ENCODE results near the gene MSH4. TPM values are rescaled to one million over a fixed set of nuclear protein-coding genes. Genes with fewer than 3 reads are reported as not detected.

The MSH4 gene
- total RNA-seq, 2 experiments from 2014 or later, result 0.73 to 0.80 TPM

GRCh38 chr1:75950176-75950575 lies 153.5 kb downstream of the MSH4 start:
- BruUV-seq (replicated peaks), result no TSS peak
- Histone ChIP-seq H3K79me2 (ENCODE audit: insufficient read depth, low read depth, low read length) (no peaks in the 10 kb centered on the region), H2AFZ (ENCODE audit: low read length) (no peak overlapping the region), H4K20me1 (ENCODE audit: insufficient read depth, low read length) (no peaks in the 10 kb centered on the region), H3K4me3 (ENCODE audit: low read depth, low read length, poor library complexity, severe bottlenecking) (no peak overlapping the region), H3K9me2 (ENCODE audit: insufficient read depth, low read length) (no peaks in the 10 kb centered on the region), H3K4me2 (ENCODE audit: low read length) (no peak overlapping the region), H3K27ac (ENCODE audit: low read depth, low read length, poor library complexity, severe bottlenecking) (no peak overlapping the region), H3K36me3 (ENCODE audit: insufficient read depth, low read length) (no peaks in the 10 kb centered on the region), H3K4me1 (ENCODE audit: insufficient read depth, low read length, poor library complexity, severe bottlenecking) (no peaks in the 10 kb centered on the region), H3K9me3 (ENCODE audit: low read length) (no peaks in the 10 kb centered on the region)
- ChIA-PET CTCF (ENCODE audit: unreplicated experiment) (no interaction called here), POLR2A (no interaction called here)
- DNase-seq (ENCODE audit: low spot score), result no peak
- TF ChIP-seq EZH2phosphoT487 (IDR thresholded peaks at IDR 0.05; ENCODE audit: borderline replicate concordance, low read depth, low read length) (no peak), CTCF (conservative IDR thresholded peaks at IDR 0.05; ENCODE audit: low read length) (no peak)
- intact Hi-C loops (cut with micrococcal nuclease; ENCODE audit: unreplicated experiment), result no loop called here

- POLR2A ChIA-PET, result no interaction called here
- Histone ChIP-seq H3K9me3 (ENCODE audit: low read length) (no peaks in the 10 kb centered on the region), H3K9me2 (ENCODE audit: insufficient read depth, low read length) (no peaks in the 10 kb centered on the region), H3K4me2 (ENCODE audit: low read length) (no peak overlapping the region), H4K20me1 (ENCODE audit: insufficient read depth, low read length) (no peaks in the 10 kb centered on the region), H3K4me1 (ENCODE audit: insufficient read depth, low read length, poor library complexity, severe bottlenecking) (no peaks in the 10 kb centered on the region), H3K36me3 (ENCODE audit: insufficient read depth, low read length) (no peaks in the 10 kb centered on the region), H3K27ac (ENCODE audit: low read depth, low read length, poor library complexity, severe bottlenecking) (no peak overlapping the region), H2AFZ (ENCODE audit: low read length) (no peak overlapping the region), H3K79me2 (ENCODE audit: insufficient read depth, low read depth, low read length) (no peaks in the 10 kb centered on the region), H3K4me3 (ENCODE audit: low read depth, low read length, poor library complexity, severe bottlenecking) (no peak overlapping the region)
- no peak for TF ChIP-seq CTCF (conservative IDR thresholded peaks at IDR 0.05; ENCODE audit: low read length)
- no peak for TF ChIP-seq EZH2phosphoT487 (IDR thresholded peaks at IDR 0.05; ENCODE audit: borderline replicate concordance, low read depth, low read length)
- no peak for DNase-seq (ENCODE audit: low spot score)
- CTCF ChIA-PET (ENCODE audit: unreplicated experiment), result no interaction called here
- no TSS peak for BruUV-seq (replicated peaks)
- intact Hi-C loops (cut with micrococcal nuclease; ENCODE audit: unreplicated experiment), result no loop called here
Observed at GRCh38 chr1:75952016-75952415, 155.3 kb downstream of the MSH4 start.

GRCh38 chr1:75953461-75953860 lies 156.8 kb downstream of the MSH4 start:
- Histone ChIP-seq H3K36me3 (ENCODE audit: insufficient read depth, low read length) (no peaks in the 10 kb centered on the region), H4K20me1 (ENCODE audit: insufficient read depth, low read length) (no peaks in the 10 kb centered on the region), H3K9me3 (ENCODE audit: low read length) (no peaks in the 10 kb centered on the region), H3K4me1 (ENCODE audit: insufficient read depth, low read length, poor library complexity, severe bottlenecking) (no peaks in the 10 kb centered on the region), H3K27ac (ENCODE audit: low read depth, low read length, poor library complexity, severe bottlenecking) (no peak overlapping the region), H3K79me2 (ENCODE audit: insufficient read depth, low read depth, low read length) (no peaks in the 10 kb centered on the region), H3K4me2 (ENCODE audit: low read length) (no peak overlapping the region), H2AFZ (ENCODE audit: low read length) (no peak overlapping the region), H3K4me3 (ENCODE audit: low read depth, low read length, poor library complexity, severe bottlenecking) (no peak overlapping the region), H3K9me2 (ENCODE audit: insufficient read depth, low read length) (no peaks in the 10 kb centered on the region)
- BruUV-seq (replicated peaks), result no TSS peak
- DNase-seq (ENCODE audit: low spot score), result no peak
- CTCF ChIA-PET (ENCODE audit: unreplicated experiment), result no interaction called here
- TF ChIP-seq EZH2phosphoT487 (IDR thresholded peaks at IDR 0.05; ENCODE audit: borderline replicate concordance, low read depth, low read length), result no peak
- TF ChIP-seq CTCF (conservative IDR thresholded peaks at IDR 0.05; ENCODE audit: low read length), result no peak
- intact Hi-C loops (cut with micrococcal nuclease; ENCODE audit: unreplicated experiment), result no loop called here
- POLR2A ChIA-PET, result interaction anchor here (0.6 to 0.9 kb wide), 2 partner anchors 228 to 395 kb away, joined by 3 read pairs; no protein-coding TSS in a partner anchor
